ENCODE measurements around the gene CFAP57. TPM values are rescaled to one million over a fixed set of nuclear protein-coding genes. Genes with fewer than 3 reads are reported as not detected.
"Not testable (repeated sequence)": the region's sequence is repeated elsewhere in the genome, so short reads cannot be mapped to it uniquely, and the experiment has no call there.

The CFAP57 gene
- total and polyA plus RNA-seq, 2 of the 4 experiments (the other 2 are of a cell fraction) = 0.29 to 0.36 TPM

- POLR2A ChIA-PET (ENCODE audit: unreplicated experiment) = interaction anchor here (0.5 to 1.0 kb wide), 4 partner anchors 10 to 146 kb away, joined by 3 to 5 read pairs (median 4); partner anchors contain the start of gene EBNA1BP2
Observed at GRCh38 chr1:43207229-43207853, 35.2 kb downstream of the CFAP57 start.

GRCh38 chr1:43208277-43208676 lies 36.1 kb downstream of the CFAP57 start:
- Histone ChIP-seq H3K9me1 (ENCODE audit: insufficient read depth, low read length) (peaks cover 27% of the 10 kb centered on the region), H2BK5ac (ENCODE audit: low read depth, low read length, poor library complexity, severe bottlenecking) (peak overlapping the region; percentile 45), H2AK5ac (ENCODE audit: low read depth, low read length) (peak overlapping the region; percentile 54; the same call in 1 of the 2 replicates), H3K4ac (ENCODE audit: low read depth, low read length) (0 out of 2 replicates have a peak overlapping the region, but pooled peaks have one; percentile 15), H2BK120ac (ENCODE audit: low read depth, low read length) (peak overlapping the region; percentile 16; the same call in 1 of the 2 replicates), H2BK20ac (ENCODE audit: low read depth, low read length) (0 out of 2 replicates have a peak overlapping the region, but pooled peaks have one; percentile 3), H3K4me1 (ENCODE audit: control insufficient read depth, insufficient read depth, low read length) (peaks cover 18% of the 10 kb centered on the region), H2BK15ac (ENCODE audit: low read depth, low read length) (peak overlapping the region; percentile 25; the same call in 2 of the 3 replicates)
- H3K4me3 ChIP-seq (ENCODE audit: insufficient read depth, low read depth, low read length); DNase-seq; H3K79me1 ChIP-seq (ENCODE audit: low read depth in 1 of 2, low read length in 2 of 2); H4K5ac ChIP-seq (ENCODE audit: low read depth, low read length); H3K36me3 ChIP-seq (ENCODE audit: control insufficient read depth, insufficient read depth, low read length); H3K27me3 ChIP-seq (ENCODE audit: control insufficient read depth, insufficient read depth, low read length); ATAC-seq (ENCODE audit: low read depth); H2AK9ac ChIP-seq (replicated peaks; ENCODE audit: low read depth, low read length, poor library complexity); H2AFZ ChIP-seq (replicated peaks; ENCODE audit: low read length, poor library complexity); H4K20me1 ChIP-seq (ENCODE audit: insufficient read depth, low read length); BruUV-seq (replicated peaks); H4K91ac ChIP-seq (ENCODE audit: insufficient read depth, low read depth, low read length); POLR2A ChIA-PET (ENCODE audit: unreplicated experiment); H3K9me3 ChIP-seq (ENCODE audit: control insufficient read depth, insufficient read depth, low read length); H3K27ac ChIP-seq (ENCODE audit: insufficient read depth, low read length); in situ Hi-C loops (cut with MboI; ENCODE audit: low sequenced_read_pairs); H3K14ac ChIP-seq (replicated peaks; ENCODE audit: low read depth, low read length); H3K56ac ChIP-seq (ENCODE audit: extremely low read depth, insufficient read depth, low read length); H3K4me2 ChIP-seq (ENCODE audit: low read depth, low read length); intact Hi-C loops (cut with micrococcal nuclease); H4K8ac ChIP-seq (ENCODE audit: low read depth in 2 of 2, low read length in 2 of 2); H3K9ac ChIP-seq (ENCODE audit: low read depth, low read length); CTCF ChIA-PET; H3K23ac ChIP-seq (ENCODE audit: low read depth, low read length); H3K18ac ChIP-seq (ENCODE audit: low read depth, low read length); dilution Hi-C loops (cut with HindIII; ENCODE audit: low sequenced_read_pairs, unreplicated experiment): not testable (repeated sequence)
- no CpG with 5 or more reads among the region's 8 CpGs for WGBS, 2 experiments (ENCODE audit: extremely low coverage in 2 of 2, insufficient read length in 1 of 2)

More at GRCh38 chr1:43207229-43207853, 35.2 kb downstream of the CFAP57 start:
- in situ Hi-C loops (cut with MboI; ENCODE audit: low sequenced_read_pairs) = no loop called here
- dilution Hi-C loops (cut with HindIII; ENCODE audit: low sequenced_read_pairs, unreplicated experiment) = no loop called here
- Histone ChIP-seq H3K4me2 (ENCODE audit: low read depth, low read length) (peak overlapping the region; percentile 74), H2AK9ac (replicated peaks; ENCODE audit: low read depth, low read length, poor library complexity) (peak overlapping the region; percentile 92), H3K4me3 (ENCODE audit: insufficient read depth, low read depth, low read length) (peak overlapping the region; percentile 31; the same call in 1 of the 2 replicates), H4K20me1 (ENCODE audit: insufficient read depth, low read length) (no peaks in the 10 kb centered on the region), H3K9me1 (ENCODE audit: insufficient read depth, low read length) (peaks cover 27% of the 10 kb centered on the region), H3K9ac (ENCODE audit: low read depth, low read length) (peak overlapping the region; percentile 41), H2BK20ac (ENCODE audit: low read depth, low read length) (peak overlapping the region; percentile 100), H3K23ac (ENCODE audit: low read depth, low read length) (peak overlapping the region; percentile 95), H3K18ac (ENCODE audit: low read depth, low read length) (peak overlapping the region; percentile 94), H3K79me1 (ENCODE audit: low read depth in 1 of 2, low read length in 2 of 2) (peaks cover 0 to 7% of the 10 kb centered on the region in 2 experiments; a peak in 2 of 4 replicates), H3K36me3 (ENCODE audit: control insufficient read depth, insufficient read depth, low read length) (no peaks in the 10 kb centered on the region), H3K27me3 (ENCODE audit: control insufficient read depth, insufficient read depth, low read length) (no peaks in the 10 kb centered on the region), H3K9me3 (ENCODE audit: control insufficient read depth, insufficient read depth, low read length) (no peaks in the 10 kb centered on the region), H2BK5ac (ENCODE audit: low read depth, low read length, poor library complexity, severe bottlenecking) (peak overlapping the region; percentile 100), H2BK15ac (ENCODE audit: low read depth, low read length) (peak overlapping the region; percentile 97), H2BK120ac (ENCODE audit: low read depth, low read length) (peak overlapping the region; percentile 99), H2AK5ac (ENCODE audit: low read depth, low read length) (peak overlapping the region; percentile 97), H3K4ac (ENCODE audit: low read depth, low read length) (peak overlapping the region; percentile 99), H3K4me1 (ENCODE audit: control insufficient read depth, insufficient read depth, low read length) (peaks cover 18% of the 10 kb centered on the region), H4K8ac (ENCODE audit: low read depth in 2 of 2, low read length in 2 of 2) (peak overlapping the region; percentile 78 to 98), H2AFZ (replicated peaks; ENCODE audit: low read length, poor library complexity) (peak overlapping the region; percentile 80), H4K91ac (ENCODE audit: insufficient read depth, low read depth, low read length) (peak overlapping the region; percentile 98), H3K27ac (ENCODE audit: insufficient read depth, low read length) (peak overlapping the region; percentile 97), H4K5ac (ENCODE audit: low read depth, low read length) (peak overlapping the region; percentile 91), H3K14ac (replicated peaks; ENCODE audit: low read depth, low read length) (peak overlapping the region; percentile 93), H3K56ac (ENCODE audit: extremely low read depth, insufficient read depth, low read length) (peak overlapping the region; percentile 96)
- DNase-seq (peak; percentile 70), ATAC-seq (ENCODE audit: low read depth) (peak; percentile 2)
- 80% methylated on average over 4 of the region's 12 CpGs; no CpG with 5 or more reads in 1 of the 2 experiments for WGBS, 2 experiments (ENCODE audit: extremely low coverage in 2 of 2, insufficient read length in 1 of 2)
- TF ChIP-seq USF2 (IDR thresholded peaks at IDR 0.05; ENCODE audit: low read depth, low read length) (peak; percentile 68), SMC3 (IDR thresholded peaks at IDR 0.05; ENCODE audit: low read depth, low read length) (no peak), RCOR1 (IDR thresholded peaks at IDR 0.05; ENCODE audit: insufficient replicate concordance, low read length) (peak; percentile 6), CEBPB (IDR thresholded peaks at IDR 0.05; ENCODE audit: low read depth, low read length) (peak; percentile 92)
- BruUV-seq (replicated peaks) = no TSS peak
- CTCF ChIA-PET = no interaction called here
- intact Hi-C loops (cut with micrococcal nuclease) = no loop called here

Measured in IMR-90 (cell line).